GM23338 (cell line): ENCODE measurements around the gene METRNL. TPM values are rescaled to one million over a fixed set of nuclear protein-coding genes. Genes with fewer than 3 reads are reported as not detected.

Experiments used
- ATAC-seq: fragments of 200-7000 bp; cut with Tn5 transposase; 3 replicates; pipeline ENCODE4 v1.9.1; 2020
- DNase-seq: peaks from one replicate; pipeline ENCODE4 v3.0.0-alpha.2; 2015; ENCODE audit warnings: low spot score
- H2AFZ ChIP-seq: fragments of 200-600 bp; sonication (generic); 2 replicates; pipeline ENCODE4 v1.8.0; 2016; ENCODE audit warnings: antibody characterized with exemption, mild to moderate bottlenecking, moderate library complexity
- H3F3A ChIP-seq: fragments of 200-600 bp; sonication (generic); replicated peaks from 2 replicates; pipeline ENCODE4 v1.8.0; 2017; ENCODE audit warnings: antibody characterized with exemption, mixed run types, low read depth
- H3K27ac ChIP-seq: fragments of 200-600 bp; sonication (generic); 2 replicates; pipeline ENCODE4 v1.6.1; 2016; ENCODE audit warnings: low read depth
- H3K27me3 ChIP-seq: fragments of 200-600 bp; sonication (generic); 2 replicates; pipeline ENCODE4 v1.8.0; 2016; ENCODE audit warnings: mild to moderate bottlenecking, mixed run types, moderate library complexity; ENCODE audit not compliant: insufficient read depth
- H3K36me3 ChIP-seq: fragments of 200-600 bp; sonication (generic); 2 replicates; pipeline ENCODE4 v1.8.0; 2016; ENCODE audit warnings: mild to moderate bottlenecking; ENCODE audit not compliant: insufficient read depth
- H3K4me1 ChIP-seq: fragments of 200-600 bp; sonication (generic); 2 replicates; pipeline ENCODE4 v1.8.0; 2016; ENCODE audit warnings: mild to moderate bottlenecking, moderate library complexity; ENCODE audit not compliant: insufficient read depth
- H3K4me2 ChIP-seq: fragments of 200-600 bp; sonication (generic); 2 replicates; pipeline ENCODE4 v1.7.1; 2017; ENCODE audit warnings: mixed run types
- H3K4me3 ChIP-seq: fragments of 200-600 bp; sonication (generic); 2 replicates; pipeline ENCODE4 v1.6.1; 2016; ENCODE audit warnings: mixed run types
- H3K79me2 ChIP-seq: fragments of 200-600 bp; sonication (generic); replicated peaks from 2 replicates; pipeline ENCODE4 v1.8.0; 2017; ENCODE audit warnings: mild to moderate bottlenecking; ENCODE audit not compliant: insufficient read depth
- H3K9me2 ChIP-seq: fragments of 200-600 bp; sonication (generic); 2 replicates; pipeline ENCODE4 v1.8.0; 2017; ENCODE audit not compliant: insufficient read depth
- H4K20me1 ChIP-seq: fragments of 200-600 bp; sonication (generic); replicated peaks from 2 replicates; pipeline ENCODE4 v1.8.0; 2017; ENCODE audit warnings: mild to moderate bottlenecking; ENCODE audit not compliant: insufficient read depth
- H3K27ac Mint-ChIP-seq: 2 replicates; pipeline ENCODE4 v1.8.0; 2020; ENCODE audit warnings: inconsistent platforms, mild to moderate bottlenecking, moderate library complexity, mixed read lengths
- H3K27me3 Mint-ChIP-seq: 3 replicates; pipeline ENCODE4 v1.8.0; 2022; ENCODE audit warnings: low read depth, mild to moderate bottlenecking, moderate library complexity, mixed read lengths, inconsistent platforms; ENCODE audit not compliant: insufficient read depth, poor library complexity
- H3K36me3 Mint-ChIP-seq: 3 replicates; pipeline ENCODE4 v1.8.0; 2021; ENCODE audit warnings: low read depth, mild to moderate bottlenecking, inconsistent platforms, moderate library complexity, mixed read lengths
- H3K4me1 Mint-ChIP-seq: 3 replicates; pipeline ENCODE4 v1.8.0; 2020; ENCODE audit warnings: mild to moderate bottlenecking, inconsistent platforms, mixed read lengths
- H3K4me3 Mint-ChIP-seq: 3 replicates; pipeline ENCODE4 v1.8.0; 2021; ENCODE audit warnings: moderate library complexity, mild to moderate bottlenecking, inconsistent platforms, mixed read lengths
- H3K9me3 Mint-ChIP-seq: 3 replicates; pipeline ENCODE4 v1.8.0; 2020; ENCODE audit warnings: moderate library complexity, mild to moderate bottlenecking, inconsistent platforms, mixed read lengths
- CREB1 ChIP-seq: fragments of 250-450 bp; sonication (Bioruptor Pico); IDR thresholded peaks from 2 replicates; pipeline ENCODE4 v1.5.0; 2020; ENCODE audit warnings: low read depth, mild to moderate bottlenecking, moderate library complexity
- CTCF ChIP-seq, 2 experiments: fragments of 200-600 bp in 1 of 2; sonication (generic) in 1 of 2; conservative IDR thresholded peaks; 2 replicates each; pipeline versions ENCODE4 v1.5.1 to v1.6.1; 2016 to 2017; ENCODE audit warnings: antibody characterized with exemption in 2 of 2, low read depth in 2 of 2, mild to moderate bottlenecking in 2 of 2, moderate library complexity in 1 of 2
- ETS1 ChIP-seq: IDR thresholded peaks from 2 replicates; pipeline ENCODE4 v1.6.1; 2016; ENCODE audit warnings: antibody characterized with exemption
- EZH2phosphoT487 ChIP-seq: fragments of 200-600 bp; sonication (generic); IDR thresholded peaks from one replicate; pipeline ENCODE4 v1.8.1; 2018; ENCODE audit warnings: antibody characterized with exemption; ENCODE audit not compliant: unreplicated experiment
- JUNB ChIP-seq: IDR thresholded peaks from one replicate; pipeline ENCODE4 v1.6.1; 2016; ENCODE audit warnings: antibody characterized with exemption; ENCODE audit not compliant: unreplicated experiment
- NANOG ChIP-seq: IDR thresholded peaks from 2 replicates; pipeline ENCODE4 v1.6.1; 2016; ENCODE audit warnings: antibody characterized with exemption, borderline replicate concordance
- POLR2AphosphoS5 ChIP-seq: IDR thresholded peaks from 2 replicates; pipeline ENCODE4 v1.6.1; 2016; ENCODE audit warnings: antibody characterized with exemption, low read depth
- REST ChIP-seq: IDR thresholded peaks from one replicate; pipeline ENCODE4 v1.6.1; 2018; ENCODE audit warnings: antibody characterized with exemption; ENCODE audit not compliant: unreplicated experiment
- ZNF462 ChIP-seq: fragments of 250-450 bp; sonication (Bioruptor Pico); IDR thresholded peaks from 2 replicates; pipeline ENCODE4 v1.5.0; 2020; ENCODE audit warnings: mild to moderate bottlenecking, moderate library complexity
- polyA plus RNA-seq: library from polyadenylated mRNA; unstranded; fragments of >200 nt; fragmentation: Nextera tagmentation; extraction: Ambion mirVana; gene quantifications from 2 replicates; pipeline ENCODE4 v1.2.1, GENCODE V29; 2016
- total RNA-seq: library from RNA; depleted of rRNA; stranded (reverse); fragments of >200 nt; shearing (Covaris generic); gene quantifications from 2 replicates; pipeline ENCODE4 v1.2.3, GENCODE V29; 2014

The METRNL gene
- total and polyA plus RNA-seq, 2 experiments from 2014 or later = 12.2 to 20.2 TPM

GRCh38 chr17:83046448-83047181 lies 32.8 kb upstream of the METRNL start (continued):
- no peak for TF ChIP-seq ZNF462 (CRISPR knock-in tag)

- Histone ChIP-seq H3K27me3 (no peaks in the 10 kb centered on the region), H4K20me1 (no peaks in the 10 kb centered on the region), H3K27ac (no peak overlapping the region), H3K4me3 (no peak overlapping the region), H3K4me1 (no peaks in the 10 kb centered on the region; the same call in 1 of the 2 replicates), H3K36me3 (peaks cover 4% of the 10 kb centered on the region), H3K4me2 (no peak overlapping the region), H3K9me2 (no peaks in the 10 kb centered on the region), H3F3A (no peaks in the 10 kb centered on the region), H2AFZ (no peak overlapping the region), H3K79me2 (no peaks in the 10 kb centered on the region)
- Mint-ChIP-seq H3K27me3 (peaks cover 10% of the 10 kb centered on the region), H3K36me3 (peaks cover 49% of the 10 kb centered on the region), H3K27ac (no peak overlapping the region), H3K9me3 (peaks cover 7% of the 10 kb centered on the region), H3K4me3 (no peak overlapping the region), H3K4me1 (peaks cover 6% of the 10 kb centered on the region; the same call in 2 of the 3 replicates)
- no peak for DNase-seq
- no peak for ATAC-seq
- no peak for TF ChIP-seq CREB1 (CRISPR knock-in tag)
- no peak for TF ChIP-seq CTCF (conservative IDR thresholded peaks at IDR 0.05; ENCODE audit: low read depth in 2 of 2)
- no peak for TF ChIP-seq POLR2AphosphoS5
- no peak for TF ChIP-seq ETS1
- no peak for TF ChIP-seq NANOG
- TF ChIP-seq EZH2phosphoT487 = no peak
- no peak for TF ChIP-seq REST
- TF ChIP-seq JUNB = no peak
Measured at GRCh38 chr17:83047182-83047478, 32.3 kb upstream of the METRNL start.
